Kidney tubule cell (primary cell): Measurements from ENCODE around the gene MTCH2.

Experiments used
- DNase-seq: peaks from one replicate; pipeline ENCODE4 v3.0.0-alpha.2; 2018; ENCODE audit warnings: low spot score

Gene MTCH2

GRCh38 chr11:47589977-47590861, 52.1 kb downstream of the MTCH2 start:
- DNase-seq = no peak

- no peak for DNase-seq
These were observed 52.8 kb downstream of the MTCH2 start for GRCh38 chr11:47589584-47589976.

- no peak for DNase-seq
These were observed 53.2 kb downstream of the MTCH2 start for GRCh38 chr11:47589118-47589517.

GRCh38 chr11:47587723-47588326, 54.5 kb downstream of the MTCH2 start:
- no peak for DNase-seq

GRCh38 chr11:47587039-47587716, 55.2 kb downstream of the MTCH2 start:
- DNase-seq = no peak

GRCh38 chr11:47586098-47586855, 56.1 kb downstream of the MTCH2 start, which contains the start of gene FAM180B:
Gene FAM180B, plus strand, starts transcription at chr11:47586678. Its CDS starts 91 bp downstream, at chr11:47586769.
- DNase-seq = no peak

- no peak for DNase-seq
These were observed 58.5 kb downstream of the MTCH2 start for GRCh38 chr11:47583844-47584243.

- peak; percentile 89 for DNase-seq
These were observed 63.5 kb downstream of the MTCH2 start, which contains the start of the genes KBTBD4 and NDUFS3 for GRCh38 chr11:47578524-47579494. Gene KBTBD4, minus strand, starts transcription at chr11:47578970. Its CDS starts 19 bp downstream, at chr11:47578951. Gene NDUFS3, plus strand, starts transcription at chr11:47579074. Its CDS starts 18 bp downstream, at chr11:47579092.

GRCh38 chr11:47577460-47578041, 64.8 kb downstream of the MTCH2 start:
- no peak for DNase-seq

- no peak for DNase-seq
These were observed 69.0 kb downstream of the MTCH2 start for GRCh38 chr11:47573321-47573720.

GRCh38 chr11:47572715-47573255, 69.6 kb downstream of the MTCH2 start:
- DNase-seq = no peak

- peak; percentile 20 for DNase-seq
These were observed 70.5 kb downstream of the MTCH2 start for GRCh38 chr11:47571895-47572294.

GRCh38 chr11:47571357-47571729, 71.0 kb downstream of the MTCH2 start:
- DNase-seq = no peak

- DNase-seq = no peak
These were observed 71.6 kb downstream of the MTCH2 start for GRCh38 chr11:47570651-47571356.

GRCh38 chr11:47569646-47570045, 72.7 kb downstream of the MTCH2 start:
- no peak for DNase-seq
